Adrenal gland (tissue), 12 donors: ENCODE data around the gene TMEM45A. TPM values are rescaled to one million over a fixed set of nuclear protein-coding genes. Genes with fewer than 3 reads are reported as not detected.

Experiments
- DNase-seq, 7 donors: peaks; one replicate each; pipeline ENCODE4 v3.0.0-alpha.2; 2019 to 2020
- H3K27ac ChIP-seq, 5 donors: fragments of 200-600 bp; sonication (generic) in 4 of 5; 1 replicate in 3 of 5; 2 replicates in 2 of 5; pipeline versions ENCODE4 v1.5.1 to v1.8.0; 2016 to 2020; ENCODE audit warnings: mild to moderate bottlenecking in 1 of 5
- H3K27me3 ChIP-seq: fragments of 200-600 bp; 2 replicates; pipeline ENCODE4 v1.8.0; 2021
- H3K36me3 ChIP-seq, 2 donors: fragments of 200-600 bp; replicated peaks in 1 of 2; 1 replicate in 1 of 2; 2 replicates in 1 of 2; pipeline versions ENCODE4 v1.5.1 to v1.8.0; 2018 to 2022
- H3K4me1 ChIP-seq, 2 donors: fragments of 200-600 bp; replicated peaks in 1 of 2; 1 replicate in 1 of 2; 2 replicates in 1 of 2; pipeline versions ENCODE4 v1.5.1 to v1.8.0; 2018 to 2021
- H3K4me3 ChIP-seq, 4 donors: fragments of 200-600 bp; sonication (generic) in 3 of 4; one replicate each; pipeline ENCODE4 v1.5.1; 2016 to 2018
- H3K9me3 ChIP-seq, 3 donors: fragments of 200-600 bp; sonication (generic) in 1 of 3; replicated peaks in 1 of 3; 1 replicate in 2 of 3; 2 replicates in 1 of 3; pipeline versions ENCODE4 v1.5.1 to v1.8.0; 2016 to 2021
- CTCF ChIP-seq, 6 experiments: fragments of 450-650 bp in 4 of 6; fragments of 200-600 bp in 2 of 6; sonication (generic) in 1 of 6; IDR thresholded peaks; 1 replicate in 5 of 6; 2 replicates in 1 of 6; pipeline versions ENCODE4 v1.5.1 to v1.8.0; 2016 to 2021; ENCODE audit warnings: antibody characterized with exemption in 6 of 6, mild to moderate bottlenecking in 2 of 6, moderate library complexity in 1 of 6
- POLR2A ChIP-seq, 2 donors: fragments of 450-650 bp; IDR thresholded peaks; one replicate each; pipeline ENCODE4 v1.6.1; 2017; ENCODE audit warnings: antibody characterized with exemption in 2 of 2, mild to moderate bottlenecking in 2 of 2, moderate library complexity in 1 of 2
- WGBS, 4 donors: extraction: QIAGEN DNeasy Blood & Tissue Kit in 2 of 4; methylation state at CpG; one replicate each; pipeline versions ENCODE4 v1.1.5 to v1.1.7; 2013 to 2017; 5-methylcytosine and 5-hydroxymethylcytosine counted together
- intact Hi-C, 2 donors: fragments of 100-400 bp; cut with DNase I; formaldehyde crosslinking; loops; one replicate each; pipeline versions ENCODE4 v1.14.1 to v1.15.0; 2022 to 2023
- polyA plus RNA-seq, 3 donors: library from polyadenylated mRNA; stranded (reverse); fragments of 200-250 nt in 2 of 3; fragments of 350-450 nt in 1 of 3; fragmentation: Illumina TruSeq in 1 of 3; extraction: RNeasy Lipid Tissue Mini Kit (QIAGEN cat#74804) in 1 of 3; gene quantifications; one replicate each; pipeline ENCODE4 v1.2.3, GENCODE V29; 2013 to 2014
- total RNA-seq, 9 donors: library from RNA; depleted of rRNA in 4 of 9; stranded (reverse); fragments of >200 nt in 4 of 9; fragments of 120-200 nt in 1 of 9; fragmentation: NEBNext Ultra II Directional in 1 of 9; extraction: Animal tissue kit (Norgen Biotek cat#: 25700) in 1 of 9; gene quantifications; one replicate each; pipeline versions ENCODE4 v1.1.0 to v1.2.4, GENCODE V29; 2013 to 2023
- donor health status: healthy with polysubstance abuse.
- donor health status: Bipolar disorder and iron deficiency.
- donor health status: DM: yes; HTN: yes; CAD: no.
- donor health status: DM: no; HTN: no; CAD: no.
- donor health status: DM: no; HTN: no; CAD: no.
- donor health status: DM: yes; HTN: yes; CAD: no.

The TMEM45A gene
- total and polyA plus RNA-seq, 12 donors: 9.8 to 38.7 (median 27.5) TPM

- H3K27me3 ChIP-seq: no peaks in the 10 kb centered on the region
- intact Hi-C loops: no loop called here
- H3K9me3 ChIP-seq: no peaks in the 10 kb centered on the region
- no peak overlapping the region for H3K4me3 ChIP-seq
- no peaks in the 10 kb centered on the region for H3K4me1 ChIP-seq
- no peak for DNase-seq
- no peaks in the 10 kb centered on the region for H3K36me3 ChIP-seq
- no peak overlapping the region for H3K27ac ChIP-seq
- TF ChIP-seq CTCF (IDR thresholded peaks at IDR 0.05): no peak
- TF ChIP-seq POLR2A (IDR thresholded peaks at IDR 0.05): no peak
- WGBS, 4 donors: 77 to 89% (median 80%) methylated on average over 4 of the region's 4 CpGs
Observed at GRCh38 chr3:100518983-100519382, 26.6 kb downstream of the TMEM45A start.

- no peak for DNase-seq
- TF ChIP-seq CTCF (IDR thresholded peaks at IDR 0.05): no peak
- no peak for TF ChIP-seq POLR2A (IDR thresholded peaks at IDR 0.05)
- Histone ChIP-seq H3K4me3 (no peak overlapping the region), H3K27me3 (no peaks in the 10 kb centered on the region), H3K36me3 (no peaks in the 10 kb centered on the region), H3K9me3 (no peaks in the 10 kb centered on the region), H3K27ac (no peak overlapping the region), H3K4me1 (no peaks in the 10 kb centered on the region)
- 81 to 98% (median 89%) methylated on average over 8 to 10 of the region's 10 CpGs for WGBS, 4 donors
- intact Hi-C loops: no loop called here
Observed at GRCh38 chr3:100521439-100521845, 29.0 kb downstream of the TMEM45A start.

- no peak for TF ChIP-seq POLR2A (IDR thresholded peaks at IDR 0.05)
- TF ChIP-seq CTCF (IDR thresholded peaks at IDR 0.05): no peak
- DNase-seq: no peak
- WGBS, 4 donors: 84 to 99% (median 96%) methylated on average over 3 of the region's 3 CpGs
- Histone ChIP-seq H3K4me3 (no peak overlapping the region), H3K27ac (no peak overlapping the region), H3K36me3 (no peaks in the 10 kb centered on the region), H3K27me3 (no peaks in the 10 kb centered on the region), H3K9me3 (no peaks in the 10 kb centered on the region), H3K4me1 (peaks cover 0 to 5% of the 10 kb centered on the region in 2 donors)
- intact Hi-C loops: no loop called here
Observed at GRCh38 chr3:100522125-100522524, 29.7 kb downstream of the TMEM45A start.

GRCh38 chr3:100523050-100523760 is 30.8 kb downstream of the TMEM45A start:
- DNase-seq: no peak
- Histone ChIP-seq H3K36me3 (no peaks in the 10 kb centered on the region), H3K4me3 (no peak overlapping the region), H3K4me1 (peaks cover 0 to 7% of the 10 kb centered on the region in 2 donors), H3K9me3 (no peaks in the 10 kb centered on the region), H3K27me3 (no peaks in the 10 kb centered on the region), H3K27ac (no peak overlapping the region)
- 86 to 95% (median 90%) methylated on average over 4 of the region's 4 CpGs for WGBS, 4 donors
- intact Hi-C loops: no loop called here
- TF ChIP-seq CTCF (IDR thresholded peaks at IDR 0.05) (no peak), POLR2A (IDR thresholded peaks at IDR 0.05) (no peak)
